ENCODE measurements around the gene WDR87.

DNA sequence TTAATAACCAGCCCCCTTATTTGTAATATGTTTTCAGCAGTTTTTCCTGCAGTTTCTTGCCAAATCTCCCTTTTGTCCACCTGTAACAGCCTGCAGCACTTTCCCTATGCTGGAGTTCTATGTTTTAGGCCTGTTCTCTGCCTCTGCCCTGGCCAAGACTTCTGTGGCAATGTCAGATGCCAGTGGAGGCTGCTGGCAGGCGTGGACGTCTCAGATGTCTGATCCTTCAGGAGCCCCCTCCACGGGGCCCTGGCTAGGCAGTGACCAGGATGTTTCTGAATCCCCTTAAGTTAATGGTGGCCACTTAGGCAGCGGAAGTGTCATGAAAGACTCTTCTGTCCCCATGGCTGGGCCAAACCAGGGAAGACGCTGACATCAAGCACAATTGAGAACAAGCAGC, 41.4 kb upstream of the WDR87 start:
- TF ChIP-seq, protein P1, sequence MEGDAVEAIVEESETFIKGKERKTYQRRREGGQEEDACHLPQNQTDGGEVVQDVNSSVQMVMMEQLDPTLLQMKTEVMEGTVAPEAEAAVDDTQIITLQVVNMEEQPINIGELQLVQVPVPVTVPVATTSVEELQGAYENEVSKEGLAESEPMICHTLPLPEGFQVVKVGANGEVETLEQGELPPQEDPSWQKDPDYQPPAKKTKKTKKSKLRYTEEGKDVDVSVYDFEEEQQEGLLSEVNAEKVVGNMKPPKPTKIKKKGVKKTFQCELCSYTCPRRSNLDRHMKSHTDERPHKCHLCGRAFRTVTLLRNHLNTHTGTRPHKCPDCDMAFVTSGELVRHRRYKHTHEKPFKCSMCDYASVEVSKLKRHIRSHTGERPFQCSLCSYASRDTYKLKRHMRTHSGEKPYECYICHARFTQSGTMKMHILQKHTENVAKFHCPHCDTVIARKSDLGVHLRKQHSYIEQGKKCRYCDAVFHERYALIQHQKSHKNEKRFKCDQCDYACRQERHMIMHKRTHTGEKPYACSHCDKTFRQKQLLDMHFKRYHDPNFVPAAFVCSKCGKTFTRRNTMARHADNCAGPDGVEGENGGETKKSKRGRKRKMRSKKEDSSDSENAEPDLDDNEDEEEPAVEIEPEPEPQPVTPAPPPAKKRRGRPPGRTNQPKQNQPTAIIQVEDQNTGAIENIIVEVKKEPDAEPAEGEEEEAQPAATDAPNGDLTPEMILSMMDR (IDR thresholded peaks at IDR 0.05), result no peak
- TF ChIP-seq EZH2 (IDR thresholded peaks at IDR 0.05) (no peak), EZH2phosphoT487 (IDR thresholded peaks at IDR 0.05) (no peak)

All from neural progenitor cell (in vitro differentiated cells).